GM10248 (cell line): ENCODE data around the gene ANKRD2.
A peak's percentile ranks its signal among the peaks of the same experiment; 100 is the strongest.
"Not testable (repeated sequence)": the region's sequence is repeated elsewhere in the genome, so short reads cannot be mapped to it uniquely, and the experiment has no call there.

Source experiments
- CTCF ChIA-PET: fragments of 300-600 bp; sonication (Branson Sonifier 250); formaldehyde crosslinking; extraction: SDS; loops from one replicate; lab custom pipeline; 2021; ENCODE audit warnings: antibody characterized with exemption; lab: Yijun Ruan, JAX
- POLR2A ChIA-PET: fragments of 350-650 bp; sonication (Branson Sonifier 250); formaldehyde crosslinking; extraction: SDS; loops from one replicate; lab custom pipeline; 2020; ENCODE audit warnings: antibody characterized with exemption; lab: Yijun Ruan, JAX
- DNase-seq: peaks from one replicate; pipeline ENCODE4 v3.0.0; 2012; ENCODE audit errors: extremely low spot score
- CTCF ChIP-seq: IDR thresholded peaks from 2 replicates; pipeline ENCODE4 v1.5.1; 2012; ENCODE audit warnings: mild to moderate bottlenecking, low read depth; ENCODE audit errors: extremely low read depth, missing control alignments, control extremely low read depth

The ANKRD2 gene

GRCh38 chr10:97572214-97572989 lies at the start of gene ANKRD2:
Gene ANKRD2 (plus strand): TSS chr10:97572779. CDS start chr10:97572789, 10 bp downstream.
- ChIA-PET CTCF (interaction anchor here (0.7 to 4.9 kb wide), 28 partner anchors 11 to 164 kb away, joined by 3 to 55 read pairs (median 5); partner anchors contain the start of genes AVPI1, C10orf62, HOGA1 and ZFYVE27), POLR2A (no interaction called here)
- peak; percentile 82 for TF ChIP-seq CTCF
- peak; percentile 83 for DNase-seq

DNA sequence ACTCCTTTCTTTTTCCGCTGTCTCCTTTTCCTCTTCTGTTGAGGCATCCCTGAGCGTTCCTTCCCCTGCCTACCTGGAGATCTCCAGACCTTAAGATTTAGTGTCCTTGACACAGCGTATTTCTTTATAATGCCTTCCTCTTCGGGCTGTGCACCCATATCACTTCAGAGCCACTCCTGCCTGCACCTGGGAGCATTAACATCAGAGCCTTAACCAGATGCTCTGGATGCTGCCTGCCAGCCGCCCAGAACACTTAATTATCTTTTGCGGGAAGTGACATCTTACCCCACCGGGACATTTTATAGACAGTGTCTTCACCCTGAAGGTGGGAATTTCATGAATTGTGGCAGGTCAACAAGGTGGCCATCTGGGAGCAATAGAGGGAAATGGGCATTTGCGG lies 49.6 kb upstream of the ANKRD2 start:
- POLR2A ChIA-PET, result no interaction called here
- no peak for TF ChIP-seq CTCF
- CTCF ChIA-PET, result interaction anchor here (1.0 to 3.5 kb wide), 2 partner anchors 10 to 13 kb away, joined by 3 to 25 read pairs; no protein-coding TSS in a partner anchor
- no peak for DNase-seq

DNA sequence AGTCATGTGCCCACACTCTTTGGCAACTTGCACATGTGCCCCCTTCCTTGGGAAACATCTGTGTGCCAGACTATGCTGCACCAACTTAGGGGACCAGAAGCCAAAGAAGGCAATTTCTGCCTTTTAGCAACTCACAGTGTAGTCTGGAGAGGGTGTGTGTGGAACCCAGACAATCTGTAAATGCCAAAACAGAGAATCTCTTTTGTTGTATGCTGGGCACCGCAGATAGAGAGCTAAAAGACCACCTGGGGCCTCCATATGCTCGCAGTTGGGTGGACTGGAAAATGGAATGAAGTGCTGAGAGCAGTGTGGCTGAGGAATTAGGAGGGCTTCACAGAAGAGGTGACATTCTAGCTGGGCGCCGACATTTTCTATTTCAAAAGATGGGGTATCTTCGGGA lies 47.5 kb upstream of the ANKRD2 start:
- CTCF ChIA-PET, result interaction anchor here (1.2 kb wide), 1 partner anchor 9 kb away, joined by 4 read pairs; no protein-coding TSS in a partner anchor
- no peak for TF ChIP-seq CTCF
- POLR2A ChIA-PET, result interaction anchor here (0.6 kb wide), 1 partner anchor 1947 kb away, joined by 4 read pairs; no protein-coding TSS in a partner anchor
- DNase-seq, result no peak

- CTCF ChIA-PET, result interaction anchor here (1.2 to 1.3 kb wide), 2 partner anchors 8 to 10 kb away, joined by 3 to 4 read pairs; no protein-coding TSS in a partner anchor
- POLR2A ChIA-PET, result interaction anchor here (0.6 kb wide), 1 partner anchor 1947 kb away, joined by 4 read pairs; no protein-coding TSS in a partner anchor
- no peak for DNase-seq
- no peak for TF ChIP-seq CTCF
These were observed 46.9 kb upstream of the ANKRD2 start for GRCh38 chr10:97525683-97526110.

DNA sequence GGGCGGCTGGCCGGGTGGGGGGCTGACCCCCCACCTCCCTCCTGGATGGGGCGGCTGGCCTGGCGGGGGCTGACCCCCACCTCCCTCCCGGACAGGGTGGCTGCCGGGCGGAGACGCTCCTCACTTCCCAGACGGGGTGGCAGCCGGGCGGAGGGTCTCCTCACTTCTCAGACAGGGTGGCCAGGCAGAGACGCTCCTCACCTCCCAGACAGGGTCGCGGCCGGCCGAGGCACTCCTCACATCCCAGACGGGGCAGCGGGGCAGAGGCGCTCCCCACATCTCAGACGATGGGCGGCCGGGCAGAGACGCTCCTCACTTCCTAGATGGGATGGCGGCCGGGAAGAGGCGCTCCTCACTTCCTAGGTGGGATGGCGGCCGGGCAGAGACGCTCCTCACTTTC lies 43.7 kb upstream of the ANKRD2 start:
- POLR2A ChIA-PET, CTCF ChIA-PET, DNase-seq: not testable (repeated sequence)

GRCh38 chr10:97529685-97530465 lies 42.7 kb upstream of the ANKRD2 start:
- ChIA-PET CTCF (interaction anchor here (0.7 to 1.1 kb wide), 3 partner anchors 8 to 23 kb away, joined by 3 to 4 read pairs (median 3); no protein-coding TSS in a partner anchor), POLR2A (no interaction called here)
- TF ChIP-seq CTCF, result no peak
- no peak for DNase-seq
